Femur (tissue), 1 donor: ENCODE data around the gene ANGPT4.

ENCODE experiments used
- DNase-seq: peaks from one replicate; pipeline ENCODE4 v3.0.0-alpha.2; 2017

ANGPT4 gene

GRCh38 chr20:821046-821730 is 94.9 kb downstream of the ANGPT4 start:
- DNase-seq = no peak

- DNase-seq = no peak
These were observed 95.7 kb downstream of the ANGPT4 start for GRCh38 chr20:820323-820953.
